Erythroblast (primary cell): Measurements from ENCODE around the gene CACNB1.

Experiments used
- GATA1 ChIP-seq: IDR thresholded peaks from 2 replicates; pipeline ENCODE4 v1.6.1; 2011; ENCODE audit warnings: low read depth, mild to moderate bottlenecking, control low read depth, low read length, moderate library complexity
- POLR2A ChIP-seq: IDR thresholded peaks from 2 replicates; pipeline ENCODE4 v1.6.1; 2011; ENCODE audit warnings: mild to moderate bottlenecking, low read length

DNA sequence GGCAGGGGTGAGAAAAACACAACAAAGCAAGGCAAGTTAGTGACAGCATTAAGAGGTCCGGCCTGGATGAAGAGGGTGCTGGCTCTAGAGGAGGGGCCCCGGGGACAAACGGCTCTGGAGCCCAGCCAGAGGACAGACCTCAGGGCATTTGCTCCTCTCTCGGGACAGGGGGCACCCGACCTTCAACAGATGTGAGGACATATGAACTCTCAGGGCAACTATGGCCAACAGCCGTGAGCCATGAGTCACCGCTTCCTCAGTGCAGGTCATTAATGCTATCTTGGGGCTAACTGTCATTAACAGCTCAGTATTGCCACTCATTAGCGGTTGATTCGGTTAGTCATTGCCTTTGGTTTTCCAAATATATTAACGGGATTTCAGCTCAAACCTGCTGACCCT is 21.8 kb downstream of the CACNB1 start:
- TF ChIP-seq POLR2A (no peak), GATA1 (no peak)
